Endothelial cell of umbilical vein (primary cell): ENCODE data around the gene WDR27. TPM values are rescaled to one million over a fixed set of nuclear protein-coding genes. Genes with fewer than 3 reads are reported as not detected.

Source experiments
- BruUV-seq: library from RNA; stranded (reverse); fragments of 400-500 nt; replicated peaks from 2 replicates; lab custom pipeline; 2021; lab: Mats Ljungman, UMichigan
- CTCF ChIA-PET: fragments of 300-600, 350-600 bp; sonication (Branson Sonifier 250); formaldehyde crosslinking; loops from one replicate; lab custom pipeline; 2021; ENCODE audit warnings: antibody characterized with exemption, inconsistent platforms; lab: Charles Lee
- POLR2A ChIA-PET: fragments of 300-600, 350-600 bp; sonication (Branson Sonifier 250); formaldehyde crosslinking; loops from one replicate; lab custom pipeline; 2021; ENCODE audit warnings: antibody characterized with exemption, inconsistent platforms; lab: Charles Lee
- DNase-seq: peaks from one replicate; pipeline ENCODE4 v3.0.0-alpha.2; 2011; ENCODE audit warnings: low read depth, low spot score
- FAIRE-seq: peaks from 2 replicates; lab custom pipeline; 2011; peaks lifted over from hg19 to GRCh38; lab: Jason Lieb, UNC
- H2AFZ ChIP-seq: 2 replicates; pipeline ENCODE4 v1.6.0; 2012; ENCODE audit warnings: low read depth, low read length, control low read depth, inconsistent platforms
- H3K27ac ChIP-seq: 2 replicates; pipeline ENCODE4 v1.5.1; 2011; ENCODE audit warnings: low read depth, mild to moderate bottlenecking, control low read depth, low read length, moderate library complexity; ENCODE audit not compliant: insufficient read depth
- H3K27me3 ChIP-seq, 2 experiments: 2 replicates each; pipeline versions ENCODE4 v1.6.0 to v1.6.1; 2011; ENCODE audit warnings: low read length in 2 of 2, mixed read lengths in 1 of 2; ENCODE audit not compliant: control insufficient read depth in 2 of 2, insufficient read depth in 2 of 2
- H3K36me3 ChIP-seq, 2 experiments: 2 replicates in 1 of 2; 3 replicates in 1 of 2; pipeline ENCODE4 v1.5.1; 2011; ENCODE audit warnings: low read length in 2 of 2, mild to moderate bottlenecking in 1 of 2, moderate library complexity in 1 of 2; ENCODE audit not compliant: control insufficient read depth in 2 of 2, insufficient read depth in 2 of 2; ENCODE audit errors: extremely low read depth in 1 of 2
- H3K4me1 ChIP-seq: 3 replicates; pipeline ENCODE4 v1.5.1; 2011; ENCODE audit warnings: mild to moderate bottlenecking, low read length; ENCODE audit not compliant: control insufficient read depth, insufficient read depth; ENCODE audit errors: extremely low read depth
- H3K4me2 ChIP-seq: 2 replicates; pipeline ENCODE4 v1.6.1; 2011; ENCODE audit warnings: low read length, control low read depth, mixed read lengths; ENCODE audit not compliant: insufficient read depth
- H3K4me3 ChIP-seq, 3 experiments: fragments of 200-600 bp in 1 of 3; sonication (generic), shearing (Covaris generic) in 1 of 3; replicated peaks in 1 of 3; 2 replicates each; pipeline ENCODE4 v1.5.1; 2011 to 2016; ENCODE audit warnings: control low read depth in 3 of 3, low read length in 3 of 3, mild to moderate bottlenecking in 2 of 3, inconsistent platforms in 1 of 3, low read depth in 1 of 3, moderate library complexity in 1 of 3; ENCODE audit not compliant: insufficient read depth in 1 of 3
- H3K79me2 ChIP-seq: 2 replicates; pipeline ENCODE4 v1.6.0; 2012; ENCODE audit warnings: low read length, inconsistent platforms; ENCODE audit not compliant: control insufficient read depth, insufficient read depth
- H3K9ac ChIP-seq: replicated peaks from 2 replicates; pipeline ENCODE3; 2011; ENCODE audit warnings: low read length, control low read depth; ENCODE audit not compliant: insufficient read depth; ENCODE audit errors: extremely low read depth
- H3K9me1 ChIP-seq: replicated peaks from 3 replicates; pipeline ENCODE4 v1.6.0; 2011; ENCODE audit warnings: mild to moderate bottlenecking, low read length; ENCODE audit not compliant: control insufficient read depth, insufficient read depth; ENCODE audit errors: extremely low read depth
- H3K9me3 ChIP-seq: replicated peaks from 2 replicates; pipeline ENCODE4 v1.5.1; 2012; ENCODE audit warnings: low read length, inconsistent platforms; ENCODE audit not compliant: control insufficient read depth, insufficient read depth
- H4K20me1 ChIP-seq: replicated peaks from 2 replicates; pipeline ENCODE3; 2011; ENCODE audit warnings: mild to moderate bottlenecking, low read length; ENCODE audit not compliant: control insufficient read depth, insufficient read depth; ENCODE audit errors: extremely low read depth
- CTCF ChIP-seq, 2 donors: IDR thresholded peaks; 1 replicate in 1 of 2; 2 replicates in 1 of 2; pipeline ENCODE4 v1.5.1; 2011; ENCODE audit warnings: low read length in 2 of 2, mild to moderate bottlenecking in 2 of 2, moderate library complexity in 2 of 2, control low read depth in 1 of 2, inconsistent platforms in 1 of 2, low read depth in 1 of 2; ENCODE audit not compliant: insufficient read depth in 1 of 2; ENCODE audit errors: extremely low read depth in 1 of 2
- EZH2 ChIP-seq: IDR thresholded peaks from 2 replicates; pipeline ENCODE4 v1.6.1; 2012; ENCODE audit warnings: borderline replicate concordance, low read depth, mild to moderate bottlenecking, moderate library complexity, low read length, inconsistent platforms; ENCODE audit not compliant: severe bottlenecking
- FOS ChIP-seq: IDR thresholded peaks from 2 replicates; pipeline ENCODE4 v1.6.1; 2011; ENCODE audit warnings: mild to moderate bottlenecking, low read length, moderate library complexity, borderline replicate concordance; ENCODE audit not compliant: insufficient read depth
- GATA2 ChIP-seq: IDR thresholded peaks from 2 replicates; pipeline ENCODE4 v1.7.0; 2011; ENCODE audit warnings: low read depth, mild to moderate bottlenecking, moderate library complexity, mixed read lengths, low read length; ENCODE audit not compliant: insufficient read length, insufficient read depth
- JUN ChIP-seq: IDR thresholded peaks from 2 replicates; pipeline ENCODE4 v1.6.1; 2011; ENCODE audit warnings: borderline replicate concordance, low read depth; ENCODE audit not compliant: insufficient read length, insufficient read depth
- MAX ChIP-seq: IDR thresholded peaks from 2 replicates; pipeline ENCODE4 v1.6.1; 2011; ENCODE audit not compliant: insufficient read depth, insufficient read length
- MYC ChIP-seq: IDR thresholded peaks from one replicate; pipeline ENCODE4 v1.6.1; 2011; ENCODE audit warnings: mild to moderate bottlenecking, low read depth, low read length
- POLR2A ChIP-seq: IDR thresholded peaks from 2 replicates; pipeline ENCODE4 v1.6.1; 2012; ENCODE audit warnings: low read depth, mild to moderate bottlenecking, control low read depth, low read length
- POLR2AphosphoS5 ChIP-seq: IDR thresholded peaks from 2 replicates; pipeline ENCODE4 v1.6.1; 2012; ENCODE audit warnings: low read depth, mild to moderate bottlenecking, control low read depth, low read length, moderate library complexity; ENCODE audit not compliant: insufficient read depth
- dilution Hi-C: fragments of 300-500 bp; cut with MboI; formaldehyde crosslinking; loops from one replicate; pipeline ENCODE4 v1.15.0; 2019; ENCODE audit warnings: low sequenced_read_pairs; ENCODE audit not compliant: extremely low pct_ligation_motif_present
- intact Hi-C: fragments of 100-400 bp; cut with micrococcal nuclease; formaldehyde crosslinking; loops from one replicate; pipeline ENCODE4 v1.10.0; 2022
- polyA plus RNA-seq, 4 experiments: library from polyadenylated mRNA; depleted of rRNA in 3 of 4; stranded (reverse) in 3 of 4; unstranded in 1 of 4; fragments of >200 nt; gene quantifications; 2 replicates each; pipeline versions ENCODE4 v1.2.1 to v1.2.3, GENCODE V29; 2011 to 2012; ENCODE audit warnings: missing spikeins in 1 of 4
- total RNA-seq: library from RNA; stranded (reverse); gene quantifications from 2 replicates; pipeline ENCODE4 v1.2.3, GENCODE V29; 2021

The WDR27 gene
- total and polyA plus RNA-seq, 2 donors (not counting 3 experiments of a cell fraction or from before 2014, with no cell fraction given), result 60.1 to 69.7 TPM

GRCh38 chr6:169648092-169648491 lies 53.7 kb downstream of the WDR27 start:
- Histone ChIP-seq H3K9ac (no peak overlapping the region), H3K4me1 (no peaks in the 10 kb centered on the region), H2AFZ (no peak overlapping the region), H4K20me1 (no peaks in the 10 kb centered on the region), H3K4me3 (no peak overlapping the region), H3K4me2 (no peak overlapping the region), H3K9me3 (no peaks in the 10 kb centered on the region), H3K9me1 (no peaks in the 10 kb centered on the region), H3K27me3 (no peaks in the 10 kb centered on the region), H3K79me2 (no peaks in the 10 kb centered on the region), H3K36me3 (no peaks in the 10 kb centered on the region), H3K27ac (no peak overlapping the region)
- DNase-seq (no peak), FAIRE-seq (no peak)
- intact Hi-C loops (no loop called here), dilution Hi-C loops (no loop called here)
- CTCF ChIA-PET, result no interaction called here
- POLR2A ChIA-PET, result no interaction called here
- BruUV-seq, result no TSS peak
- TF ChIP-seq GATA2, result no peak
- TF ChIP-seq CTCF (IDR thresholded peaks at IDR 0.05; ENCODE audit: extremely low read depth in 1 of 2, insufficient read depth in 1 of 2, low read depth in 1 of 2, low read length in 2 of 2), result no peak
- TF ChIP-seq FOS, result no peak
- no peak for TF ChIP-seq MYC
- no peak for TF ChIP-seq POLR2A
- TF ChIP-seq MAX, result no peak
- no peak for TF ChIP-seq JUN
- no peak for TF ChIP-seq EZH2
- no peak for TF ChIP-seq POLR2AphosphoS5
